HEK293 (cell line): ENCODE results near the gene ETV6.

ENCODE experiments used
- ELK4 ChIP-seq: IDR thresholded peaks from 2 replicates; pipeline ENCODE4 v1.6.1; 2011; ENCODE audit warnings: mild to moderate bottlenecking, low read depth, low read length, borderline replicate concordance
- ZBTB1 ChIP-seq: fragments of 450-650 bp; formaldehyde crosslinking; IDR thresholded peaks from 2 replicates; pipeline ENCODE4 v1.5.1; 2016; ENCODE audit warnings: missing biosample characterization, missing genetic modification characterization
- ZNF239 ChIP-seq: fragments of 450-650 bp; formaldehyde crosslinking; IDR thresholded peaks from 2 replicates; pipeline ENCODE4 v1.5.1; 2016; ENCODE audit warnings: missing biosample characterization, missing genetic modification characterization
- ZNF280D ChIP-seq: fragments of 450-650 bp; formaldehyde crosslinking; IDR thresholded peaks from 2 replicates; pipeline ENCODE4 v1.5.1; 2016; ENCODE audit warnings: missing biosample characterization, missing genetic modification characterization
- ZNF335 ChIP-seq: fragments of 450-650 bp; formaldehyde crosslinking; conservative IDR thresholded peaks from 2 replicates; pipeline ENCODE4 v1.5.1; 2016; ENCODE audit warnings: missing biosample characterization, missing genetic modification characterization
- TF ChIP-seq, protein P1 (sequence below): fragments of 450-650 bp; formaldehyde crosslinking; IDR thresholded peaks from 2 replicates; pipeline ENCODE4 v1.5.1; 2016; ENCODE audit warnings: missing biosample characterization, missing genetic modification characterization
- TF ChIP-seq, protein P2 (sequence below): fragments of 450-650 bp; formaldehyde crosslinking; IDR thresholded peaks from 2 replicates; pipeline ENCODE4 v1.5.1; 2016; ENCODE audit warnings: missing biosample characterization, missing genetic modification characterization

DNA sequence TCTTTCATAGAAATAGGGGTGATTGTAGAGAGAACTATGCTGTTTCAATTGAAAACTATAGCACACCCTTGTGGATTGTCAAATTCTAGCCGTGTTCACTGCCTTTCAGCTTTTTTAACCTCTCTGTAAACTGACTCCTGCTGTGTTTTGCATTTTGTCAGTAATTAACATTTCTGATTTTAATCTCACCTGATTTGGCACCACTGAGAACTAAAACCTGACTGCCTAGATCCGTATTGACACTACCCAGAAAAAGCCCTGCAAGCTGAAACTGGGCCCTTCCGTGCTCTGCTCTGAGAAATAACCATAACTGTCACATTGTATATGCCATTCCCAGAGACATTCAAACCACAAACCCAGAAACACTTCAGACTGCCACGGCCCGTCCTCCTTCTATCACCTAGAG, 26.6 kb upstream of the ETV6 start:
- TF ChIP-seq ELK4 (no peak), ZNF335 (no peak), ZNF280D (no peak), ZNF239 (tag by site-specific recombination) (no peak), ZBTB1 (tag by site-specific recombination) (no peak)
- TF ChIP-seq, protein P1, sequence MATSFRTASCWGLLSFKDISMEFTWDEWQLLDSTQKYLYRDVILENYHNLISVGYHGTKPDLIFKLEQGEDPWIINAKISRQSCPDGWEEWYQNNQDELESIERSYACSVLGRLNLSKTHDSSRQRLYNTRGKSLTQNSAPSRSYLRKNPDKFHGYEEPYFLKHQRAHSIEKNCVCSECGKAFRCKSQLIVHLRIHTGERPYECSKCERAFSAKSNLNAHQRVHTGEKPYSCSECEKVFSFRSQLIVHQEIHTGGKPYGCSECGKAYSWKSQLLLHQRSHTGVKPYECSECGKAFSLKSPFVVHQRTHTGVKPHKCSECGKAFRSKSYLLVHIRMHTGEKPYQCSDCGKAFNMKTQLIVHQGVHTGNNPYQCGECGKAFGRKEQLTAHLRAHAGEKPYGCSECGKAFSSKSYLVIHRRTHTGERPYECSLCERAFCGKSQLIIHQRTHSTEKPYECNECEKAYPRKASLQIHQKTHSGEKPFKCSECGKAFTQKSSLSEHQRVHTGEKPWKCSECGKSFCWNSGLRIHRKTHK = no peak
- TF ChIP-seq, protein P2, sequence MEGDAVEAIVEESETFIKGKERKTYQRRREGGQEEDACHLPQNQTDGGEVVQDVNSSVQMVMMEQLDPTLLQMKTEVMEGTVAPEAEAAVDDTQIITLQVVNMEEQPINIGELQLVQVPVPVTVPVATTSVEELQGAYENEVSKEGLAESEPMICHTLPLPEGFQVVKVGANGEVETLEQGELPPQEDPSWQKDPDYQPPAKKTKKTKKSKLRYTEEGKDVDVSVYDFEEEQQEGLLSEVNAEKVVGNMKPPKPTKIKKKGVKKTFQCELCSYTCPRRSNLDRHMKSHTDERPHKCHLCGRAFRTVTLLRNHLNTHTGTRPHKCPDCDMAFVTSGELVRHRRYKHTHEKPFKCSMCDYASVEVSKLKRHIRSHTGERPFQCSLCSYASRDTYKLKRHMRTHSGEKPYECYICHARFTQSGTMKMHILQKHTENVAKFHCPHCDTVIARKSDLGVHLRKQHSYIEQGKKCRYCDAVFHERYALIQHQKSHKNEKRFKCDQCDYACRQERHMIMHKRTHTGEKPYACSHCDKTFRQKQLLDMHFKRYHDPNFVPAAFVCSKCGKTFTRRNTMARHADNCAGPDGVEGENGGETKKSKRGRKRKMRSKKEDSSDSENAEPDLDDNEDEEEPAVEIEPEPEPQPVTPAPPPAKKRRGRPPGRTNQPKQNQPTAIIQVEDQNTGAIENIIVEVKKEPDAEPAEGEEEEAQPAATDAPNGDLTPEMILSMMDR (tag by site-specific recombination) = no peak
